Islet precursor cell (in vitro differentiated cells): ENCODE measurements around the gene MYMK.

Experiments used
- DNase-seq: peaks from one replicate; pipeline ENCODE4 v3.0.0-alpha.2; 2018

The MYMK gene

DNA sequence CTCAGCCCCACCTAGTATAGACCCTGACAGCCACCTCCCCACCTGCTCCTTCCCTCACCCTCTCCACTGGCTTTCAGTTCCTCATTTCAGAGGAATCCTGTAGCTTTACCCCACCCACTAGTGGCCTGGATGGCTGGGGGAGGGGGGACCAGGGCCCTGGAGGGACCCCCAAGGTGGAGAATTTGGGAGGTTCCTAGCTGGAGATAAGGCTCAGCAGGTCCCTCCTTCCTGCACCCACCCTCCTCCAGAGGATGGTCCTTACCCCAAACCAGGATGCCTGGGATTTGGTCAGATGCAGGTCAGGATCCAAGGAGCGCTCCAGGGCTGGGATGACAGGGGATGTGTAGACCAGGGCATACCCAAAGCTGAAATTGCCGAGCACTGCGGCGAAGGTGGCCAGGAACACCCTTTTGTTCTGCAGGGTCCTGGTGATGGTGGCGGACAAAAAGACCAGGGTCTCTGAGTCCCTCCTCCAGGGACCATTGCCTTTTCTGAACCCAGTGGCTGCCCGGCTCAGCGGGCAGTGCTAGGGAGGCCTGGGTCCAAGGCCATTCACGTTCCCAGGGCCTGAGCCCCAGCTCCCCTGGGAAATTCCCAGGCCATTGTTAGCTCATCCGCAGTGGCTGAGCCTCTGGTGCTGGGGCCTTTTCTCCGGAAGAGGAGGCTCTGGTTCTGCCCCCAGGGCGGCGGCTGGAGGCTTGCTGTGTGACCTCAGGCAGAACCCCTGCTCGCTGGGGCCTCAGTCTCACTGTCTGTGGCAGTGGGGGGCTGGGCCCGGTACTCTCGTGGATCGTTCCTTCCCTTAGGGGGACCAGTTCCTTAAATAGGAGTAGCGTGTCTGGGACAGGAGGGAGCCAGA lies 46.5 kb downstream of the MYMK start:
- peak; percentile 76 for DNase-seq

DNA sequence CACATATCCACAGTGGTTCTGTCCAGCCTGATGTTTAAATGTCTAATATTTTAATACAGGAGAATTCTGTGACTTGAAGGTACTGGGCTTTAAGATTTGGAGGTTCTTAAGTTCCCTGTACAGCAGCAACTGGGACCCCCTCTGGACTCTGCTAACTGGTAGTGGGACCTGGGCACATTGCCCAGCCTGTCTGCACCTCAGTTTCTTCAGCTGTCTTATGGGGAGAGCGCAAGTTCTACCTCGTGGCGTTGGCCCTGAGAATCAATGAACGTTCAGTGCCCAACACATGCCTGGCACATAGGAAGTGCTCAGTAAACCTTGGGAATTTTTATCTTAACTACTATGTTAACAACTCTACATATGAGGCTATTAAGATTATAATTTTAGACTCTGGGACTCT lies 47.3 kb downstream of the MYMK start:
- DNase-seq: no peak

DNA sequence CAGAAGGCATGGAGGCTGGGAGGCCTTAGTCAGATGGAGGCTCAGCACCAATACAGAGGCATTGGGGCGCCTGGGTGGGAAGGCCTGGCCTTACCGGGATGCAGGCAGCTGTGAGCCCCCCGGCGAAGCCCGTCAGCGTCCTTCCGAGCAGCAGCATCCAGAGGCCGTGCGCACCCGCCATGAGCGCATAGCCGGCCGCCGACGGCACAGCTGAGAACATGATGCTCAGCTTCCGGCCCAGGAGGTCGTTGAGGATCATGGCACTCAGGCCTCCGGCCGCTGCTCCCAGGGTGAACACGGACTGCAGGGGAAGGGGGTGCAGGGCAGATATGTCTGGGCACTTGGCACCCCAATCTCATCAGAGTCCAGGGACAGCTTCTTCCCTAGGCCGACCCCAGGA lies 47.8 kb downstream of the MYMK start:
- no peak for DNase-seq

DNA sequence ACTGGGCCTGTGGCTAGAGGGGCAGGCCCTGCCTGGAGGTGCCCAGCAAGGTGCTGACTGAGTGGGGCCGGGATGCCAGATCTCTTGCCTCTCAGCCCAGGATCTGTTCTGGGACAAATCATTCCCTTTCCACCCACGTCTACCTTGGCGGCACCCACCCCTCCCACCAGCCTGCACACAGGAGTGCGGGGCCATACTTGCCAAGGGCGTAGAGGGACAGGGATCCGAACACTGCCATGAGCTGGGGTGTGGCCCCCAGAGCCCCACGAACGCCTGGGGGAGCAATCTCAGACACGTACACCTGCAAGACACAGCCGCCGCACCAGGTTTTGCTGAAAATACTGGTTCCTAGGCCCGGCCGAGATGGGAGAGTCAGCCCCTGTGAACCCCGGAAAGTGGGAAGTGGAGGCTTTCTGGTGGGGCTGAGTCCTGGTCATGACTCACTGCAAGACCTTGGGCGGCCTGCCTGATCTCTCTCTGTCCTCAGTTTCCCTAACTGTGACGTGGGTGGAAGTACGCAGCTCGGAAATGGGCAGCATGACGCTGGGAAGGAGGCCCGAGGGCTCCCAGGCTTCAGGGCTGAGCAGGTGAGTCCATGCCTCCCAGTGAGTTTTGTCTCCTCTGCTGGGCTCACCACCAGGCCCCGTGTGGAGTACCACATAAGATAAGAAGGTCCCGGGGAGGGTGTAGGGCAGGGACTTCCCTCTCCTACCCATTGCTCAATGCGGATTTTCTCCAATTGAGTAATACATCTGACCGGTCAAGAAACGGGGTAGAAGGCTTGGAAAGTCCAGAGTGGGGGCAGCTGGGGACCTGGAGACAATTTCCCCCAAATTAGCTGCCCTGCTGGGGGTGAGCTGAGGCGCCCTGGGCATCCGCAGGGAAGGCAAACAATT lies 48.5 kb downstream of the MYMK start:
- no peak for DNase-seq

DNA sequence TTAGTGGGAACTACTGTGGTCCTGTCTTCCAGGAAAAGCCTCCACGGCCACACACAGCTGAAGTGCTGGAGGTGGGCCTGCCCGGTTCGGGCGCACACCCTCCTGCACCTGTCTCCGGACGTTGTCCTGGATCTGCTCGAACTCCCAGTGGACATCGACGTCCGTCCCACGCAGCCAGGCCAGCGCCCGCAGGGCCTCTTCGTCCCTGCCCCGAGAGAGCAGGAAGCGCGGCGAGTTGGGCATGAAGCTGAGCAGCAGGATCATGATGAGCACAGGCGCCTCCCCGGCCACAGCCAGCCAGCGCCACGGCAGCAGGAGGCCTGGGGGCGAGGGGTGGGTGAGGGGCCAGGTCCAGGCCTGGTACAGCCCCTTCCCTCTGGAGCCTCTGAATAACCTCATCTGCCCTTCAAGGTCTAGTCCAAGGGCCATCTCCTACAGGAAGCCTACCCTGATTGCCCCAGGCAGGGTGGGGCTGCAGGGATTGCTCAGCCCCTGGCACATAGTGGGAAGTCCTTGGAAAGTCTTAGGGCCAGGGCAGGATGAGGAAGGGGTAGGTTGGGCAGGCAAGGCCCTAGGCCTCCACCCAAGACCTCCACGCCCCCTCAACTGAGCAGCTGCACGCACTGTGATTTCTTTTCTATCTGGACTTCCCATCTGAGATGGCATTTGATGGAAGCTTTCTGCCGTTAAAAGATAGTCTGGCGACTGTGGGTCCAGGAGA lies 49.3 kb downstream of the MYMK start:
- no peak for DNase-seq

DNA sequence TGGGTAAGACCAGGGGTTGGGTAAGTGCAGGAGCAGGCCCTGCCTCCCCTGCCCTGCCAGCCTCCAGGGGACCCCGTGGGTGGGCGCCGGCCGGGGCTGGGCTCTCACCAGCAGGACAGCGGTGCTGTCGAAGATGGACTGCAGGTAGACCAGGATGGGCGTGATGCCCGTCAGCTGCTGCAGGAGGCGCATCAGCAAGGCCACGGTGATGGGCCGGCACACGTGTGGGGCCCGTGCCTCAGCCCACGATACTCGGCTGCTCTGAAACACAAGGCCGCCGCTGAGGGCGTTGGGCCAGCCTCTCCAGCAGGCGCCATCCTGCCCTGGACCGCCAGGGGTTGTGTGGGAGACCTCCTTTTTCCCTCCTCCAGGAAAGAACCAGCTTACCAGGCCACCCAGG lies 49.9 kb downstream of the MYMK start:
- DNase-seq: no peak

DNA sequence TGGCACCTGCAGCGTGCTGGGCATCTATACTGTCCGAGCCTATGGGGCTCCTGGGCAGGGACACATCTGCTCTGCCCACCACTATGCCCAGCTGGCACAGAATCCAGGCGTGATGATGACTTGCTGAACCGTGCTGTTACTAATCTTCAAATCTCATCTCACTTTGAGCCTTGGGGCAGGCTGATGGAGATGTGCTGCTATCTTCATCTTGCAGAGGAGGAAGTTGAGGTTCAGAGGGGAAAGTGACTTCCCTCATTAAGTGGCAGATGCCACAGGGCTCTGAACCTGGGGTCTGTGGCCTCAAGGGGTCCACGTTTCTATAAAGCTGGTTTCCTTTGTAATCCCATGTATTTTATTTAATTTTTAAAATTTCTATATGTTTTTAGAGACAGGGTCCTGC lies 50.5 kb downstream of the MYMK start:
- DNase-seq: no peak

DNA sequence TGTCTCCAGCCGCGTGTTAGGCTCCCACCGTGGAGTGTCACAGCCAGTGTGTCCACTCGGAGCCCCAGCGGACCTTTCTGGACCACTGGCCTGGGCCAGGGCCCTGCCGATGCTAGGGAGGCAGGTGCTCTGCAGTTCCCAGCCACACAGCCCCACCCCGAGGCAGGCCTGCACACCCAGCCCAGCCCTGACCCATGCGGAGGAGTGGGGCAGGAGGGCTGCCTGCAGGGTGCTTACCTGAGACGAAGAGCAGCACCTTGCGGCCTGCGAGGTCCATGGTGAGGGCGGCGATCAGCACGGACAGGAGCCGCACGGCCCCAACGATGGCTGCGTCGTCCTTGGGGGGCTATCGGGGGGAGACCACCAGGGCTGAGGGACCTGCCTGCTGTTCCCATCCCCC lies 51.0 kb downstream of the MYMK start:
- DNase-seq: no peak

DNA sequence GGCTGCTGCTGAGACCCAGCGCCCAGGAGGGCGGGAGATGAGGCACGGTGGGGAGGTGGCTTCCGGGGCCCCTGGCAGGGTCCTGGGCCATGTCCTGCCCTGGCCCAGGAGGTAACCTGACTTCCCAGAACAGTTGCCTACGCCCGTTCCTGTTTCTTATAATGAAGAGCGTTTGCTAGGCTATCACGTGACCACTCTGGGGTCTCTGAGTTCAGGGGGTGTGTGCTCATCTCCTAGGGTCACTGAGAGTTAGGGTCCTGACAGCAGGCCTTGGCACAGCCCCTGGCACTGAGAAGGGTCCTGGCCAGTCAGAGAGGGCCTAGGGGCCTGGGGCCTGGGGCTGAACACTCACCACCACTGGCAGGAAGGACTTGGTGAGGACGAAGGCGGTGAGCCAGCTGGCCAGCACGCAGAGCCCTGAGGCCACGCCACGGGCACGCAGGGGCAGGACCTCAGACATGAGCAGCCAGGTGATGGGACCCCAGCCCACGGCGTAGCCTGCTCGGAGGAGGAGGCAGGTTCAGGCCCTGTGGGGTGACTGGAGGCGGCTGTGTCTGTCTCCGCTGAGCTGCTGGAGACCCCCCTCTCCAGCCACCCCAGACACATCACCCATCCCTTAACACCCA lies 51.9 kb downstream of the MYMK start:
- no peak for DNase-seq

DNA sequence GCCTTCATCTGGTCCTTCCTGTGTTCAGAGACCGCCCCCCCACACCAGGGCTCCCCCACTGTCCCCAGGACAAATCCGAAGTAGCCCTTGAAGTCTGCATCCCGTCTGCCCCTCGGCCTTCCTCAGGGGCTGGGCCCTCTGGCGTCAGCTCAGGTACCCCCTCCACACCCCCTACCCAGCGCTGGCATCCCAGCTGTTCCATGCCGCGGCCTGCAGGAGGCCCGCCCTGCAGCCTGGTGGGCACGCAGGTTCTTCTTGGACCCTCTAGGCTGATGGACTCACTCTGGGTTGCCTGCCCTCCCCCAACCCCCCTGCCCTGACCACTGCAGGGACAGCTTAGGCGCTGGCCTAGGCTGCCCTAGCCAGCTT lies 52.5 kb downstream of the MYMK start:
- DNase-seq: no peak

DNA sequence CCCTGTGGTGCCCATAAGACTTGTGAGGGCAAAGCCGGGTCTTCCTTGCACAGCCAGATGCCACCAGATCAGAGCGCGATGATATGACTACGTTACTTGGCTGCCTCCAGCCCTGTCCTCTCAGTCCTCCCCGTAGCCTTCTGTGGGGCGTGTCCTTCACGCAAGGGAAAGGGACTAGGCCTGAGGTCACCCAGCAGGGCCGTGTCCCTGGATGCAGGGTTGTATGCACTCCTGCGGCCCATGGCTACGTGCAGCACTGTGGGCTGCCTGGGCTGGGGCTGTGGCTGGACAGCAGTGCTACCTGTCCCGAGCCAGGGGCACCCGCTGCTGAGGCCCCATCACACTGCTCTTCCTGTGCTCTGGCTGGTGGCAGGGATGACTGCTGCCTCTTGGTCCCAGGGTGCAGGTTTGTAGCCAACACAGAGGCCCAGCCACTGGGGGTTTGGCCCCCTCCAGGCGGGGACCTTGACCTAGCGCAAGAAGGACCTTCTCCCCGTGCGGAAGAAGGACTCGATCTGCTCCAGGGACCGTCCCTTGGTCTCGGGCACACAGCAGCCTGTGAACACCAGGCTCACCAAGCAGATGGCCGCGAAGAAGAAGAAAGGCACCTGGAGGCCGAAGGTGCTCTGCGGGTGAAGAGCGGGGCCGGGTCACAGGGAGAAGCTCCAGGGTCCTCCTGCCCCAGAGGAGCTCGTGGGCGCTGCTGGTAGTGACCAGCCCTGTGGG lies 53.0 kb downstream of the MYMK start:
- DNase-seq: no peak

DNA sequence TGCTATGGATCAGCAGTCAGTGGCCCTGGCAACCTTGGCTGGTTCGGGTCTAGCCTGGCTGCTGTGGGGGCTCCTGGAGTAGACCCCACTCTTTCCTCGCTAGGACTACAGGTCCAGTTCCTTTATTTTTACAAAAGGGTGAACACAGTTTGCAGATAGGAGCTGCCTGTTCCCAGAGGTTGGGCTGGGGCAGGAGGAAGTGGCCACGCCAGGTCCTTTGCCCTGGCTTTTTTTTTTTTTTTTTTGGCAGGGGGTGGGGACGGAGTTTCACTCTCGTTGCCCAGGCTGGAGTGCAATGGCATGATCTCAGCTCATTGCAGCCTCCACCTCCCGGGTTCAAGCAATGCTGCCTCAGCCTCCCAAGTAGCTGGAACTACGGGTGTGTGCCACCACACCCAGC lies 53.8 kb downstream of the MYMK start:
- no peak for DNase-seq

DNA sequence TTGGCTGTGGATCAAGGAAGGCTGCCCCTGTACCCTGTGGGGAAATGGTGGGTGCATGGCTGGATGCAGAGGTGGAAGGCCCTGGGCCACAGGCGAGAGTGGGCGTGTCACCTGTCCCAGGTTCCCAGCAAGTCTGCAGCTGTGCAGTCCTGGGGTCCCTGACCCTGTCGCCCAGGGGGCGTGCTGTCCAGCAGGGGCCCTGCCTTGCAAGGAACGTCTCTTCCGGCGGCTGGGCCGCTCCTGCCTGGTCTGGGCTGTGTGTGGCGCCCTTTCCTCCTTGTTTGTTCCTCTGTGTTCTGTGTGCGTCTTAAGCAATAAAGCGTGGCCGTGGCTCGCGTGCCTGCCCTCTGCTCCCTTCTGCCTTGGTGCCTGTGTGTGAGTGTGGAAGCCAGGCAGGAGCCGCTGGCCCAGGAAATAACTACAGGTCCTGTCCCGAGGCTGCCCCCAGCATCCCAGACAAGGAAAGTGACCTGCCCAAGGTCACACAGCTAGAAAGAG lies 54.3 kb downstream of the MYMK start:
- DNase-seq: no peak

DNA sequence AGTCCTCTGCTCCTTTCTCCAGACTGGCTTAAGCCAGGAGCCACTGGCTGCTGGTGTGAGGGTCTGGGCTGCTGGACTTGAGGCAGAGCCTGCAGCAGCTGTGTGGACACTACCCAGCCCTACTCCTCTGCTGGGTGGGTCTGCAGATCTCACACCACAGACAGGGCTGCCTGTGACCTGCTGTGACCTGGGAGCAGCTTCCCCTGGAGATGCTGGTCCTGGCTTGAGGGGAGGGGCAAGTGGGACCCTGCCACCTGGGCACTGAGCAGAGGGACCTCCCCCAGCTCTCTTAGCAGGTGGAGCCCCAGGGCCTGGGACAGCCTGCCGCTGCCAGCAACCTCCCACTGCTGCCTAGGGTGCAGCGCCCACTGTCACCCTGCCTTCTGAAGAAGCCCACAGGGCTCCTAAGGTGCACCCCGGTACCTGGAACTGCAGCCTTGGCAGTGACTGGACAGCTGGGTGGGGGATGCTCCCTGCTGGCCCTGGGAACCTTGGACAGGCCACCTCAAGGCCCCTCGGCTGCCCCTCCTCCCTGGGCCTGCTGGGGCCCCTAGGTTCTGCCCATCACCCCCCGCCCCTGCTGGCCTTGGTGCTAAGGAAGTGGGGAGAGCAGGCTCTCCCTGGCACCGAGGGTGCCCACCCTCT lies 55.9 kb downstream of the MYMK start:
- no peak for DNase-seq

DNA sequence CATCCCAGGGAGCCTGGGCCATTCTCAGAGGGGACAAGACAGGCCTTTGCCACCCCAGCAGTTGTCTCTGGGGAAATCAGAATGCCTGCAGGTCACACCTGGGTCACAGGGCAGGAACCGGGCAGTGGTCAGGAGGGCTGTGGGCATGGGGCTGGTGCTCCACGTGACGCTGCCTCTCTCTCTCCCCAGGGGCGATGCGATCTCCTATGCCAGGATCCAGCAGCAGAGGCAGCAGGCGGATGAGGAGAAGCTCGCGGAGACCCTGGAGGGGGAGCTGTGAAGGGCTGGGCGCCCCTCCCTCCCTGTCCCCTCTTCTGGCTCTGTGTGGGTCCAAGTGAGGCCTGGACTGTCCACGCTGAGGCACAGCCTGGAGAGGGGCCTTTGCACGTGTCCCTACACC lies 56.4 kb downstream of the MYMK start:
- DNase-seq: no peak

DNA sequence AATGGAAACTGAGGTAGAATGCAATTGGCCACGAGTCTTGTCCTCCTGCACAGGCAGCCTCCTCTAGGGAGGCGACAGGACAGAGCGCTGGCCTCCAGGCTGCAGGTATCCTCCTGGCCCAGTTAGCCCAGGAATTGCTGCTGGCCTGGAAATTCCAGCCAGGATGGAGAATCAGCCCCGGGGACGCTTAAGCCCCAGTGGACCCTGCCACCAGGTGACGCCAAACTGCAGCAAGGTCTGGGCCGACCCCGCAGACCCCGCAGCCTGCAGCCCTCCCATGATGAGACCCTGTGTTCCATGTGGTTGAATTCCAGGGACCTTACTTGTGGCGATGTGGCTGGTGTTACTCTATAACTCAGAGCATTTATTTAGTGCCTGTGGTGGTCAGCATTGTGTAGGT lies 57.7 kb downstream of the MYMK start:
- peak; percentile 73 for DNase-seq

DNA sequence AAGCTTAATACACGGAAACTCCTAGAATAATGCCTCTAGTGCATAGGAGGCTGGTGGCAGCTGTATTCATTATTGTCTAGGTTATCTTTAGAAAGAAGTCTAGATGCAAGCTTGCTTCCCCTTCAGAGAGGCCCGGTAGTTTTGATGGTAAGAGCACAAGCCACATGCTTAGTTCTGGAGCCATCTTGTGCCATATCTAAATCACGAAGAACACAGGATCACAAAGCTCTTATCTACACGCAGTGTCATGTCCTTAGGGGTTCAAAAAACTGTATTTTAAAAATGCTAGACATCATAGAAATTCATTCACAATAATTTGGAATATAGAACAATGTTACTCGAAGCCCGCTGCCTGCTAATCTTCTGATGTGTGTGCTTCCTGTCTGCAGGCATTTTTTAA lies 58.8 kb downstream of the MYMK start:
- DNase-seq: no peak

DNA sequence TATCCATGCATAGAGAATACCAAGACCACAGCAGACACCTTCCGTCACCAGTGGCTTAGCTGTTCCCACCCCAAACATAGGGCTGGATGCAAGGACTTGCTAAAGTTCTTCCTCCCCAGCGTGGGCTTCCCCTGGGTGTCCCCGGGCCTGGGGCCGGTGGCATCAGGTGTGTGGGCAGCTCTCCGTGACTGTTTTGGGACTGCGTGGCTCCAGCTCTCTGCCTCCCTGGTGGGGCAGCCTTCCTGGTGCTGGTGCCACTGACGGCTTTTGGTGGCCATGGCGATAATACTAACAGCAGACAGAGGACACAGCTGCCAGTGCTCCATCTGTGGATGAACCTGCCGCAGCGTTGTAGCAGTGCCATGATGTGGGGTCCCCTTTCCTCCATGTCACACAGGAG lies 60.1 kb downstream of the MYMK start:
- DNase-seq: no peak
